ENCODE results near the gene GPSM1.

Gene GPSM1

GRCh38 chr9:136367296-136368145 is 40.2 kb downstream of the GPSM1 start:
- H3K36me3 ChIP-seq (ENCODE audit: control insufficient read depth, insufficient read depth, low read length): no peaks in the 10 kb centered on the region

GRCh38 chr9:136368190-136368589 is 40.9 kb downstream of the GPSM1 start:
- Histone ChIP-seq H3K9me3 (ENCODE audit: control insufficient read depth, low read length) (no peaks in the 10 kb centered on the region), H3K36me3 (ENCODE audit: control insufficient read depth, insufficient read depth, low read length) (no peaks in the 10 kb centered on the region), H3K27me3 (ENCODE audit: control insufficient read depth, insufficient read depth, low read length) (peaks cover 10% of the 10 kb centered on the region), H3K4me1 (ENCODE audit: control insufficient read depth, insufficient read depth, low read length) (peaks cover 15% of the 10 kb centered on the region), H3K4me3 (ENCODE audit: low read length) (no peak overlapping the region), H3K9ac (ENCODE audit: low read length) (no peak overlapping the region)

More at GRCh38 chr9:136367296-136368145, 40.2 kb downstream of the GPSM1 start:
- Histone ChIP-seq H3K9ac (ENCODE audit: low read length) (no peak overlapping the region), H3K4me3 (ENCODE audit: low read length) (no peak overlapping the region), H3K4me1 (ENCODE audit: control insufficient read depth, insufficient read depth, low read length) (peaks cover 13% of the 10 kb centered on the region), H3K27me3 (ENCODE audit: control insufficient read depth, insufficient read depth, low read length) (peaks cover 10% of the 10 kb centered on the region), H3K9me3 (ENCODE audit: control insufficient read depth, low read length) (no peaks in the 10 kb centered on the region)

GRCh38 chr9:136370037-136370436 is 42.7 kb downstream of the GPSM1 start:
- Histone ChIP-seq H3K4me1 (ENCODE audit: control insufficient read depth, insufficient read depth, low read length) (peaks cover 8% of the 10 kb centered on the region), H3K9ac (ENCODE audit: low read length) (no peak overlapping the region), H3K4me3 (ENCODE audit: low read length) (no peak overlapping the region), H3K36me3 (ENCODE audit: control insufficient read depth, insufficient read depth, low read length) (no peaks in the 10 kb centered on the region), H3K27me3 (ENCODE audit: control insufficient read depth, insufficient read depth, low read length) (peaks cover 4% of the 10 kb centered on the region), H3K9me3 (ENCODE audit: control insufficient read depth, low read length) (no peaks in the 10 kb centered on the region)

DNA sequence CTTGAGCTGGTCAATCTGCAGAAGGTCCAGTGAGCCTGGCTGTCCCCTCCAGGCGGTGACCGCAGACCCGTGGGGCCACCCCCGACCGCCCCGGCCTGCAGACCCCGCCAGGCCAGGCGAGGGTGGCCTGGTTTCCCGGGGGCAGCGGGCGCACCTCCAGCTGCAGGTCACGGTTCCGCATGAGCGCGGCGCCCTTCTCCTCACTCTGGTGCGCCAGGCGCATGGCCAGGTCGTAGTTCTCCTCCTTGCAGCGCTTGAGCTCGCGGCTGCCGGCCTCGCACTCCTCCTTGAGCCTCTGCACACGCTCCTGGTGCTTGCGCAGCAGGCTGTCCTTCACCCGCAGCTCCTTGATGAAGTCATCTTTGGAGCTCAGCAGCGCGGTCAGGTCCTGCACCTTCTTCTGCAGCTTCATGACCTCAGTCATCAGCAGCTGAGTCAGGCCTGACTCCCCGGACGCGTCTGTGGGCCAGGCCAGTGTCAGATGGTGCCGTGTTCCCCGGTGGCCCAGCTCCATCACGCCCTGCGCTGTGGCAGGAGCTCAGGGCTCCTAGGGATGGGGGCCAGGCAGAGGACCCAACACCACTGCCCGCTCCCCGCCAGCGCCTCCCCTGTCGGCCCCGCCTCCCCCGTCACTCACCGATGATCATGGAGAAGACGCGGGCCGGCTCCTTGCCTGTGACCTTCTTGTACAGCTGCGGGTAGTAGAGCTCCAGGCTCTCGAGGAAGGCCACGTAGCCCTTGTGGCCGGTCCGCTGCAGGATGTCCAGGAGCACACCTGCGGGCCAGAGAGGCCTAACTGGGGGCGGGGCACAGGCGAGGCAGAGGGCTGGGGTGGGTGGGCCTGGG is 43.6 kb downstream of the GPSM1 start:
- Histone ChIP-seq H3K36me3 (ENCODE audit: control insufficient read depth, insufficient read depth, low read length) (no peaks in the 10 kb centered on the region), H3K4me3 (ENCODE audit: low read length) (no peak overlapping the region), H3K9me3 (ENCODE audit: control insufficient read depth, low read length) (no peaks in the 10 kb centered on the region), H3K27me3 (ENCODE audit: control insufficient read depth, insufficient read depth, low read length) (no peaks in the 10 kb centered on the region), H3K9ac (ENCODE audit: low read length) (no peak overlapping the region), H3K4me1 (ENCODE audit: control insufficient read depth, insufficient read depth, low read length) (peaks cover 8% of the 10 kb centered on the region)

DNA sequence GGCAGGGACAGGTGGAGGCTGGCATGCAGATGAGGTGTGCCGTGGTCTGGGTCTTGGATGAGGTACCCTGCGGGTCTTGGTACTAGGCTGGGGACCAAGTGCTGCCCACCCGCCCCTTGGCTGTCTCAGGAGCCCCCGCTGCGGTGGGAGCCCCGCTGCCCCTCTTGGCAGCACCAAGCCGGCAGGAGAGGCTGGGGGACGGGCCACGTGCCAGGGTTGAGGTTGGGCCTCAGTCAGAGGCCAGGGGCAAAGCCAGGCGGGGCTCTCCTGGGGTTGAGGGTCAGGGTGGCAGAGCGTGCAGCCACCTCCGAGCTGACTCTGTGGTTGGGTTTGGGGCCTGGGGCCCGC is 44.2 kb downstream of the GPSM1 start:
- Histone ChIP-seq H3K36me3 (ENCODE audit: control insufficient read depth, insufficient read depth, low read length) (no peaks in the 10 kb centered on the region), H3K9ac (ENCODE audit: low read length) (no peak overlapping the region), H3K27me3 (ENCODE audit: control insufficient read depth, insufficient read depth, low read length) (no peaks in the 10 kb centered on the region), H3K9me3 (ENCODE audit: control insufficient read depth, low read length) (no peaks in the 10 kb centered on the region), H3K4me1 (ENCODE audit: control insufficient read depth, insufficient read depth, low read length) (peaks cover 8% of the 10 kb centered on the region), H3K4me3 (ENCODE audit: low read length) (no peak overlapping the region)

GRCh38 chr9:136372006-136372405 is 44.7 kb downstream of the GPSM1 start:
- Histone ChIP-seq H3K4me1 (ENCODE audit: control insufficient read depth, insufficient read depth, low read length) (peaks cover 8% of the 10 kb centered on the region), H3K9ac (ENCODE audit: low read length) (peak overlapping the region; percentile 17), H3K4me3 (ENCODE audit: low read length) (no peak overlapping the region), H3K36me3 (ENCODE audit: control insufficient read depth, insufficient read depth, low read length) (no peaks in the 10 kb centered on the region), H3K27me3 (ENCODE audit: control insufficient read depth, insufficient read depth, low read length) (no peaks in the 10 kb centered on the region), H3K9me3 (ENCODE audit: control insufficient read depth, low read length) (no peaks in the 10 kb centered on the region)

- Histone ChIP-seq H3K9me3 (ENCODE audit: control insufficient read depth, low read length) (no peaks in the 10 kb centered on the region), H3K36me3 (ENCODE audit: control insufficient read depth, insufficient read depth, low read length) (no peaks in the 10 kb centered on the region), H3K9ac (ENCODE audit: low read length) (peak overlapping the region; percentile 17), H3K27me3 (ENCODE audit: control insufficient read depth, insufficient read depth, low read length) (no peaks in the 10 kb centered on the region), H3K4me1 (ENCODE audit: control insufficient read depth, insufficient read depth, low read length) (peaks cover 8% of the 10 kb centered on the region), H3K4me3 (ENCODE audit: low read length) (no peak overlapping the region)
Observed at GRCh38 chr9:136372561-136373299, 45.4 kb downstream of the GPSM1 start.

DNA sequence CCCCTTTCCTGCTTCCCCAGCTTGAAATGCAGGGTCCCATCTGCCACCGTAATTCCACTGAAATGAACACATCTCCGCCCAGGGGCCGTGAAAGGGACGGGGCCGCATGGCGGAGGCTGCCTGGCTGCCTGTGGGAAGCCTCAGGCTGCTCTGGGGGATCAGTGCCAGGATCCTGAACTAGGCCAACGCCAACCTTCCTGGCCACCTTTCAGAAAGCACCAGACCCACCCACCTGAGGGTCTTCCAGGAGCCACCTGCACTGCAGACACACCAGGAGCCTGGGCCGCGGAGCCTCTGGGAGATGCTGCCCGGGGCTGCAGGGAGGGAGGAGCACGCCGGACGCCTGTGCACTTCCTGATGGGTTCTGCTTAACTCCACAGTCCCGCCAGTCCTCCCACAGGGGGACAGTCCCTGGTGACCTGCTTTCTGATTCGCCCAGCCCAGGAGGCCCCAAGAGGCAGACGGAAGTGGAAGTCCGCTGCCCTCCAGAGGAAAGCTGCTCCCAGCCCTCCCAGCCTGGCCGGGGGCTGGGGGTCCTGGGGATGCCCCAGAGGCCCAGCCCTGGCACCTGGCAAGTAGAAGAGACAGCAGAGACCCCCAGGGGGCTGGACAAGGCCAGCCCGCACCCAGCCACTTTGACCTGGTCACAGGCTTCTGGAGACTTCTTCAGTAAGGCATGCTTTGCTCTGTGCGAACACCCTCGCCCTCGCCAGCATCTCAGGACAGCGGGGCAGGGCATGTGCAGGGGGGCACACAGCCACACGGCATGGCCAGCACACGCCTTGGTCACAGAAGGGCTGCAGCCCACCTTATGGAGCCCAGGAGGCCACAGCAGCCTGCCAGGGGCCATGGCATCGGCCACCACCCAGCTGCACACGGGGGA is 46.2 kb downstream of the GPSM1 start, which contains the start of gene CARD9:
Gene CARD9, minus strand, starts transcription at position 370 of the 883 bp plus-strand sequence. CDS start 1,591 bp downstream, outside the sequence.
- Histone ChIP-seq H3K27me3 (ENCODE audit: control insufficient read depth, insufficient read depth, low read length) (no peaks in the 10 kb centered on the region), H3K36me3 (ENCODE audit: control insufficient read depth, insufficient read depth, low read length) (no peaks in the 10 kb centered on the region), H3K4me3 (ENCODE audit: low read length) (no peak within 1 kb of the TSS), H3K9me3 (ENCODE audit: control insufficient read depth, low read length) (no peaks in the 10 kb centered on the region), H3K9ac (ENCODE audit: low read length) (peak within 1 kb of the TSS; percentile 17), H3K4me1 (ENCODE audit: control insufficient read depth, insufficient read depth, low read length) (peaks cover 8% of the 10 kb centered on the region)

GRCh38 chr9:136374183-136374575 is 46.8 kb downstream of the GPSM1 start:
- H3K27me3 ChIP-seq (ENCODE audit: control insufficient read depth, insufficient read depth, low read length): no peaks in the 10 kb centered on the region
- H3K36me3 ChIP-seq (ENCODE audit: control insufficient read depth, insufficient read depth, low read length): no peaks in the 10 kb centered on the region
- no peaks in the 10 kb centered on the region for H3K9me3 ChIP-seq (ENCODE audit: control insufficient read depth, low read length)
- no peak overlapping the region for H3K9ac ChIP-seq (ENCODE audit: low read length)
- H3K4me1 ChIP-seq (ENCODE audit: control insufficient read depth, insufficient read depth, low read length): peaks cover 8% of the 10 kb centered on the region
- no peak overlapping the region for H3K4me3 ChIP-seq (ENCODE audit: low read length)

DNA sequence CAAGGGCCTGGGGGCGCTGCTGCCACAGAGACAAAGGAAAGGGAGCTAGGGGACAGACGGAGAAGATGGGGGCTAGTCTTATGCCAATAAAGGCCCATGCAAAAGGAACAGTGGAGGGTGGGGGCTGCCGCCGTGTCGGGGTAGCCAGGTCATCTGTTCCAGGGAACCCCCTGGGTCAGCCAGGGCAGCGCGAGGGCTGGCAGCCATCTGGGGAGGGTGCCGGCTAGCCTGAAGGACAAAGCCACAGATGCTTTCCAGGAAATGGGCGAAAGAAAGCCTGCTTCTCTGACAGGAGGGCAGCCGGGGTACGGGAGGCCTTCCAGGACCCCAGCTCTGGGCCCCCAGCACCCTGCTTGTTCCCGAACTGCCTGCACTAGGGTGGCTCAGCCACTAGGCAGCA is 47.8 kb downstream of the GPSM1 start:
- Histone ChIP-seq H3K4me3 (ENCODE audit: low read length) (no peak overlapping the region), H3K27me3 (ENCODE audit: control insufficient read depth, insufficient read depth, low read length) (no peaks in the 10 kb centered on the region), H3K36me3 (ENCODE audit: control insufficient read depth, insufficient read depth, low read length) (no peaks in the 10 kb centered on the region), H3K9ac (ENCODE audit: low read length) (no peak overlapping the region), H3K9me3 (ENCODE audit: control insufficient read depth, low read length) (no peaks in the 10 kb centered on the region), H3K4me1 (ENCODE audit: control insufficient read depth, insufficient read depth, low read length) (peaks cover 8% of the 10 kb centered on the region)

DNA sequence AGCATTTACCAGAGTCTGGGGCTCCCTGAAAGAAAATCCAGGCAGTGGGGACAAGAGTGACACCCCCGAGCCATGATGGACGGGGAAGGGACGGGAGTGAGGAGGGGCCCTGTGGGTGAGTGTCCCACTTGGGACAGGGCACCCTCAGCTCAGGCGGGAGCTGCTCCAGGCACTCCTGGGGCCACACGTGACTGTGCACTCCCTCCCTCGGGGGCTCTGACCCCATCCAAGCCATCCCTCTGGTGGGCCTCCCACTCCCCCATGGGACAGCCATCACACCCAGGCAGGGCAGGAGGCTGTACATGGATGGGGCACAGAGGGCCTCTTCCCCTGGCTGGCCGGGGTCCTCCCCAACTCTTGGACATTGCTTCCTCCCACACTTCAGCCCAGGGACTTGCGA is 49.1 kb downstream of the GPSM1 start:
- H3K4me3 ChIP-seq (ENCODE audit: low read length): no peak overlapping the region
- no peak overlapping the region for H3K9ac ChIP-seq (ENCODE audit: low read length)
- no peaks in the 10 kb centered on the region for H3K36me3 ChIP-seq (ENCODE audit: control insufficient read depth, insufficient read depth, low read length)
- no peaks in the 10 kb centered on the region for H3K27me3 ChIP-seq (ENCODE audit: control insufficient read depth, insufficient read depth, low read length)
- H3K9me3 ChIP-seq (ENCODE audit: control insufficient read depth, low read length): no peaks in the 10 kb centered on the region
- H3K4me1 ChIP-seq (ENCODE audit: control insufficient read depth, insufficient read depth, low read length): peaks cover 8% of the 10 kb centered on the region
